A673 (cell line): ENCODE measurements around the gene TBX1.

Experiments used
- CTCF ChIP-seq: fragments of 300-800, 200-600 bp; sonication (generic); conservative IDR thresholded peaks from 2 replicates; pipeline ENCODE4 v1.5.1; 2017; ENCODE audit warnings: low read depth, mild to moderate bottlenecking, antibody characterized with exemption, low read length, moderate library complexity, mixed read lengths
- EZH2 ChIP-seq: fragments of 200-600 bp; sonication (generic); IDR thresholded peaks from 2 replicates; pipeline ENCODE4 v1.6.1; 2017; ENCODE audit warnings: borderline replicate concordance, low read depth, mild to moderate bottlenecking, mixed read lengths, antibody characterized with exemption, low read length; ENCODE audit not compliant: poor library complexity, severe bottlenecking

- TF ChIP-seq CTCF, result no peak
- TF ChIP-seq EZH2, result no peak
These were observed 12.3 kb downstream of the TBX1 start for GRCh38 chr22:19772673-19773469.
